HEK293 (cell line): ENCODE data around the gene GNB2.

Experiments
- CTCF ChIA-PET: fragments of 350-600 bp; formaldehyde crosslinking; extraction: SDS; loops from one replicate; lab custom pipeline; 2021; ENCODE audit warnings: antibody characterized with exemption; lab: Yijun Ruan, JAX
- POLR2A ChIA-PET: fragments of 300-600 bp; formaldehyde crosslinking; extraction: SDS; loops from one replicate; lab custom pipeline; 2020; ENCODE audit warnings: antibody characterized with exemption, inconsistent platforms; lab: Yijun Ruan, JAX
- H3K27ac ChIP-seq: fragments of 200-500 bp; sonication (Bioruptor generic); 2 replicates; pipeline ENCODE4 v1.5.1; 2014; ENCODE audit warnings: low read depth, low read length, control low read depth, inconsistent platforms; ENCODE audit errors: extremely low read depth
- H3K36me3 ChIP-seq, 2 experiments: fragments of 200-500 bp in 1 of 2; sonication (Bioruptor generic) in 1 of 2; 1 replicate in 1 of 2; 2 replicates in 1 of 2; pipeline ENCODE4 v1.5.1; 2014 to 2017; ENCODE audit warnings: inconsistent platforms in 2 of 2, low read length in 2 of 2; ENCODE audit not compliant: control insufficient read depth in 2 of 2, insufficient read depth in 1 of 2
- H3K4me1 ChIP-seq: fragments of 200-500 bp; sonication (Bioruptor generic); 2 replicates; pipeline ENCODE4 v1.5.1; 2014; ENCODE audit warnings: mild to moderate bottlenecking, low read length, inconsistent platforms; ENCODE audit not compliant: control insufficient read depth, insufficient read depth
- H3K4me3 ChIP-seq: 2 replicates; pipeline ENCODE4 v1.5.1; 2011; ENCODE audit warnings: low read depth, mild to moderate bottlenecking, control low read depth, low read length, moderate library complexity
- H3K9me3 ChIP-seq: fragments of 200-500 bp; sonication (Bioruptor generic); 2 replicates; pipeline ENCODE4 v1.5.1; 2014; ENCODE audit warnings: low read depth, low read length, inconsistent platforms; ENCODE audit not compliant: control insufficient read depth, insufficient read depth
- KLF1 ChIP-seq: fragments of 450-650 bp; formaldehyde crosslinking; IDR thresholded peaks from 2 replicates; pipeline ENCODE4 v1.5.1; 2016; ENCODE audit warnings: missing biosample characterization, missing genetic modification characterization
- KLF10 ChIP-seq: fragments of 450-650 bp; IDR thresholded peaks from 2 replicates; pipeline ENCODE4 v1.5.1; 2018; ENCODE audit warnings: missing biosample characterization, mild to moderate bottlenecking, missing genetic modification characterization
- MZF1 ChIP-seq: fragments of 450-650 bp; formaldehyde crosslinking; IDR thresholded peaks from 2 replicates; pipeline ENCODE4 v1.5.1; 2017; ENCODE audit warnings: missing biosample characterization, missing genetic modification characterization, borderline replicate concordance
- OSR2 ChIP-seq: fragments of 450-650 bp; formaldehyde crosslinking; IDR thresholded peaks from 2 replicates; pipeline ENCODE4 v1.5.1; 2016; ENCODE audit warnings: missing biosample characterization, missing genetic modification characterization
- RBAK ChIP-seq: fragments of 450-650 bp; formaldehyde crosslinking; IDR thresholded peaks from 2 replicates; pipeline ENCODE4 v1.5.1; 2016; ENCODE audit warnings: missing biosample characterization, missing genetic modification characterization
- TCF7L2 ChIP-seq: IDR thresholded peaks from 2 replicates; pipeline ENCODE4 v1.6.1; 2011; ENCODE audit warnings: low read depth, mild to moderate bottlenecking, inconsistent platforms, low read length, moderate library complexity, borderline replicate concordance
- TRIM28 ChIP-seq: IDR thresholded peaks from 2 replicates; pipeline ENCODE4 v1.6.1; 2011; ENCODE audit warnings: low read length, control low read depth, borderline replicate concordance
- ZBTB1 ChIP-seq: fragments of 450-650 bp; formaldehyde crosslinking; IDR thresholded peaks from 2 replicates; pipeline ENCODE4 v1.5.1; 2016; ENCODE audit warnings: missing biosample characterization, missing genetic modification characterization
- ZNF121 ChIP-seq: fragments of 450-650 bp; formaldehyde crosslinking; IDR thresholded peaks from 2 replicates; pipeline ENCODE4 v1.5.1; 2016; ENCODE audit warnings: missing biosample characterization, missing genetic modification characterization
- ZNF157 ChIP-seq: fragments of 450-650 bp; formaldehyde crosslinking; IDR thresholded peaks from 2 replicates; pipeline ENCODE4 v1.5.1; 2016; ENCODE audit warnings: missing biosample characterization, missing genetic modification characterization
- ZNF280D ChIP-seq: fragments of 450-650 bp; formaldehyde crosslinking; IDR thresholded peaks from 2 replicates; pipeline ENCODE4 v1.5.1; 2016; ENCODE audit warnings: missing biosample characterization, missing genetic modification characterization
- ZNF350 ChIP-seq: fragments of 450-650 bp; formaldehyde crosslinking; IDR thresholded peaks from 2 replicates; pipeline ENCODE4 v1.5.0; 2017; ENCODE audit warnings: missing biosample characterization, mild to moderate bottlenecking, missing genetic modification characterization
- ZNF530 ChIP-seq: fragments of 450-650 bp; formaldehyde crosslinking; IDR thresholded peaks from 2 replicates; pipeline ENCODE4 v1.5.1; 2016; ENCODE audit warnings: low read depth, missing biosample characterization, missing genetic modification characterization
- ZNF670 ChIP-seq: fragments of 450-650 bp; formaldehyde crosslinking; IDR thresholded peaks from 2 replicates; pipeline ENCODE4 v1.5.1; 2016; ENCODE audit warnings: missing biosample characterization, missing genetic modification characterization, low read depth
- ZNF701 ChIP-seq: fragments of 450-650 bp; formaldehyde crosslinking; IDR thresholded peaks from 2 replicates; pipeline ENCODE4 v1.5.1; 2016; ENCODE audit warnings: missing biosample characterization, missing genetic modification characterization
- ZNF704 ChIP-seq: fragments of 450-650 bp; formaldehyde crosslinking; IDR thresholded peaks from 2 replicates; pipeline ENCODE4 v1.5.1; 2016; ENCODE audit warnings: missing biosample characterization, missing genetic modification characterization
- ZNF791 ChIP-seq: fragments of 450-650 bp; formaldehyde crosslinking; IDR thresholded peaks from 2 replicates; pipeline ENCODE4 v1.5.1; 2016; ENCODE audit warnings: missing biosample characterization, missing genetic modification characterization
- TF ChIP-seq, protein P1 (sequence below): fragments of 450-650 bp; formaldehyde crosslinking; IDR thresholded peaks from 2 replicates; pipeline ENCODE4 v1.5.0; 2017; ENCODE audit warnings: missing biosample characterization, missing genetic modification characterization, borderline replicate concordance
- TF ChIP-seq, protein P2 (sequence below): fragments of 450-650 bp; formaldehyde crosslinking; IDR thresholded peaks from 2 replicates; pipeline ENCODE4 v1.5.1; 2016; ENCODE audit warnings: missing biosample characterization, missing genetic modification characterization

GNB2 gene

DNA sequence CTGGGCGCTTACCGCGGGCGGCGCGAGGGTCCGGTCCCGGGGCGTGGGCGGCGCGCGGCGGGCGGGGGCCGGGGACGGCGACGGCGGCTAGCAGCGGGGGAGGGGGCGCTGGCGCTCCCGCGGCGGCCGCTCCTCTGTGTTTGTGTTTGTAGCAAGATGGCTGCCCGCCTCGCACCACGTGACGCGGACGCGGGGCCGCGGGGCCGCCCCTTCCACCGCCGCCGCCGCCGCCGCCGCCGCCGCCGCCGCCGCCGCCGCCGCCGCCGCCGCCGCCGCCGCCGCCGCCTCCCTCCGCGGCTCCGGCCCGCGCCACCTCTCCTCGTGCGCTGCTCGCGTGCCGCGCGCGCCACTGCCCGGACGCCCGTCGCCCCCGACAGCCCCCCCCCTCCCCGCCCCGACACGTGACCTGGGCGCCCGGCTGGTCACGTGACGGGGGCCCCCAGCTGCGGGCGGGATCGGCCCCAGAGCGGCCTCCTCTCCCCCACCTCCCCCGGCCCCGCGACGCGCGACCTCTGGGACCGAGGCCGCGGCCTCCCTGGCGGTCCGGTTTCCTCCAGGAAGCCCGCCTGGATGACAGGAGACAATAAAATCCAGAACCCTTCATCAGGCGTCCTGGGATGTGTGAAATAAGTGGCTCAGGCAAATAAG, 20.7 kb downstream of the GNB2 start, which contains the start of gene GIGYF1 (continued):
- TF ChIP-seq ZNF280D (no peak), ZNF670 (tag by site-specific recombination) (no peak), ZNF791 (tag by site-specific recombination) (no peak), ZNF350 (tag by site-specific recombination) (no peak), KLF10 (no peak; the same call in 1 of the 2 replicates), KLF1 (tag by site-specific recombination) (no peak), OSR2 (tag by site-specific recombination) (no peak), TRIM28 (no peak), ZNF704 (tag by site-specific recombination) (no peak), ZNF701 (tag by site-specific recombination) (no peak), TCF7L2 (no peak), ZBTB1 (tag by site-specific recombination) (no peak), ZNF157 (tag by site-specific recombination) (no peak), RBAK (tag by site-specific recombination) (no peak), MZF1 (tag by site-specific recombination) (no peak)
- TF ChIP-seq, protein P1, sequence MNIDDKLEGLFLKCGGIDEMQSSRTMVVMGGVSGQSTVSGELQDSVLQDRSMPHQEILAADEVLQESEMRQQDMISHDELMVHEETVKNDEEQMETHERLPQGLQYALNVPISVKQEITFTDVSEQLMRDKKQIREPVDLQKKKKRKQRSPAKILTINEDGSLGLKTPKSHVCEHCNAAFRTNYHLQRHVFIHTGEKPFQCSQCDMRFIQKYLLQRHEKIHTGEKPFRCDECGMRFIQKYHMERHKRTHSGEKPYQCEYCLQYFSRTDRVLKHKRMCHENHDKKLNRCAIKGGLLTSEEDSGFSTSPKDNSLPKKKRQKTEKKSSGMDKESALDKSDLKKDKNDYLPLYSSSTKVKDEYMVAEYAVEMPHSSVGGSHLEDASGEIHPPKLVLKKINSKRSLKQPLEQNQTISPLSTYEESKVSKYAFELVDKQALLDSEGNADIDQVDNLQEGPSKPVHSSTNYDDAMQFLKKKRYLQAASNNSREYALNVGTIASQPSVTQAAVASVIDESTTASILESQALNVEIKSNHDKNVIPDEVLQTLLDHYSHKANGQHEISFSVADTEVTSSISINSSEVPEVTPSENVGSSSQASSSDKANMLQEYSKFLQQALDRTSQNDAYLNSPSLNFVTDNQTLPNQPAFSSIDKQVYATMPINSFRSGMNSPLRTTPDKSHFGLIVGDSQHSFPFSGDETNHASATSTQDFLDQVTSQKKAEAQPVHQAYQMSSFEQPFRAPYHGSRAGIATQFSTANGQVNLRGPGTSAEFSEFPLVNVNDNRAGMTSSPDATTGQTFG (tag by site-specific recombination) = no peak
- TF ChIP-seq, protein P2, sequence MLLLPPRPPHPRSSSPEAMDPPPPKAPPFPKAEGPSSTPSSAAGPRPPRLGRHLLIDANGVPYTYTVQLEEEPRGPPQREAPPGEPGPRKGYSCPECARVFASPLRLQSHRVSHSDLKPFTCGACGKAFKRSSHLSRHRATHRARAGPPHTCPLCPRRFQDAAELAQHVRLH (tag by site-specific recombination) = no peak

- Histone ChIP-seq H3K27ac (no peak overlapping the region), H3K9me3 (no peaks in the 10 kb centered on the region), H3K36me3 (peaks cover 0 to 1% of the 10 kb centered on the region in 2 experiments; a peak in 1 of 3 replicates), H3K4me1 (peaks cover 2% of the 10 kb centered on the region; the same call in 1 of the 2 replicates), H3K4me3 (no peak overlapping the region)
- ChIA-PET CTCF (interaction anchor here (0.6 to 2.4 kb wide), 5 partner anchors 9 to 474 kb away, joined by 3 to 20 read pairs (median 3); partner anchors contain the start of gene POP7), POLR2A (interaction anchor here (1.6 kb wide), 1 partner anchor 10 kb away, joined by 8 read pairs; the partner anchor contains the start of gene POP7)
- TF ChIP-seq ZNF530 (tag by site-specific recombination) = no peak
- peak; percentile 73 for TF ChIP-seq ZNF121 (tag by site-specific recombination)
These were observed 22.6 kb downstream of the GNB2 start for GRCh38 chr7:100696123-100696521.
